MCF 10A (cell line): ENCODE data around the gene KRT80. TPM values are rescaled to one million over a fixed set of nuclear protein-coding genes. Genes with fewer than 3 reads are reported as not detected.

ENCODE experiments used
- BruUV-seq: library from RNA; stranded (reverse); fragments of 400-500 nt; replicated peaks from 2 replicates; lab custom pipeline; 2021; lab: Mats Ljungman, UMichigan
- CTCF ChIA-PET: fragments of 300-600 bp; sonication (Branson Sonifier 250); formaldehyde crosslinking; extraction: SDS; loops from one replicate; lab custom pipeline; 2021; ENCODE audit warnings: antibody characterized with exemption, inconsistent platforms; lab: Yijun Ruan, JAX
- POLR2A ChIA-PET: fragments of 300-600, 350-650 bp; sonication (Branson Sonifier 250); formaldehyde crosslinking; extraction: SDS; loops from one replicate; lab custom pipeline; 2020; ENCODE audit warnings: antibody characterized with exemption, inconsistent platforms; lab: Yijun Ruan, JAX
- DNase-seq: peaks from one replicate; pipeline ENCODE4 v3.0.0-alpha.2; 2018; ENCODE audit not compliant: unreplicated experiment
- H3K27ac Mint-ChIP-seq: one replicate; pipeline ENCODE4 v1.8.0; 2022; ENCODE audit warnings: mild to moderate bottlenecking, low read depth, mixed read lengths; ENCODE audit not compliant: unreplicated experiment
- H3K27me3 Mint-ChIP-seq: one replicate; pipeline ENCODE4 v1.8.0; 2022; ENCODE audit warnings: mixed read lengths; ENCODE audit not compliant: insufficient read depth, unreplicated experiment
- H3K36me3 Mint-ChIP-seq: one replicate; pipeline ENCODE4 v1.8.0; 2022; ENCODE audit warnings: mild to moderate bottlenecking, moderate library complexity, mixed read lengths; ENCODE audit not compliant: insufficient read depth, unreplicated experiment
- H3K4me1 Mint-ChIP-seq: one replicate; pipeline ENCODE4 v1.8.0; 2022; ENCODE audit warnings: mixed read lengths; ENCODE audit not compliant: insufficient read depth, unreplicated experiment
- H3K4me3 Mint-ChIP-seq: one replicate; pipeline ENCODE4 v1.8.0; 2022; ENCODE audit warnings: mild to moderate bottlenecking, moderate library complexity, mixed read lengths; ENCODE audit not compliant: unreplicated experiment
- H3K9me3 Mint-ChIP-seq: one replicate; pipeline ENCODE4 v1.8.0; 2022; ENCODE audit warnings: mixed read lengths; ENCODE audit not compliant: unreplicated experiment
- intact Hi-C: fragments of 100-400 bp; cut with micrococcal nuclease; formaldehyde crosslinking; loops from 2 replicates; pipeline ENCODE4 v1.14.1; 2022
- total RNA-seq: library from RNA; stranded (reverse); gene quantifications from 2 replicates; pipeline ENCODE4 v1.2.3, GENCODE V29; 2022
- TF ChIP-seq, protein P1 (sequence below): fragments of 200-600 bp; IDR thresholded peaks from one replicate; pipeline ENCODE4 v1.8.0; 2022; ENCODE audit warnings: antibody characterized with exemption, mild to moderate bottlenecking; ENCODE audit not compliant: unreplicated experiment

The KRT80 gene
- total RNA-seq, 1 experiment from 2014 or later: 27.4 TPM

DNA sequence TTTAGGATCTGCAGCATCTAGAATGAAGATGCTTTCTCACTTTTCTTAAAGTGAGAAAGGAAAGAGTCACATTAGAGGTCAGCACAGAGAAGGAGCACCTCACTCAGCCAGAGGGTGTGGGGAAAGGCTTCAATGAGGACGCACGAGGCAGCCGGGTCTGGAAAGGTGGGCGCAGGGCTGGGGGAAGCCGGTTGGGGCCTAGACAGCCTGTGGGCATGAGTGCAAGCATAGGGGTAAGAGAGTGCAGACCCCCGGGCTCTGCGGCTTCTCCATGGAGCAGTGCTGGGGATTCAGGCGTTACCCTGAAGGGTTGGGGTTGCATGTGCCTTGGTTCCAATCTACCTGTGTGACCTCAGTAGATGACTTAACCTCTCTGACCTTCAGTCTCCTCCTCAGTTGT, 49.9 kb downstream of the KRT80 start:
- H3K4me1 Mint-ChIP-seq: peaks cover 38% of the 10 kb centered on the region
- TF ChIP-seq, protein P1, sequence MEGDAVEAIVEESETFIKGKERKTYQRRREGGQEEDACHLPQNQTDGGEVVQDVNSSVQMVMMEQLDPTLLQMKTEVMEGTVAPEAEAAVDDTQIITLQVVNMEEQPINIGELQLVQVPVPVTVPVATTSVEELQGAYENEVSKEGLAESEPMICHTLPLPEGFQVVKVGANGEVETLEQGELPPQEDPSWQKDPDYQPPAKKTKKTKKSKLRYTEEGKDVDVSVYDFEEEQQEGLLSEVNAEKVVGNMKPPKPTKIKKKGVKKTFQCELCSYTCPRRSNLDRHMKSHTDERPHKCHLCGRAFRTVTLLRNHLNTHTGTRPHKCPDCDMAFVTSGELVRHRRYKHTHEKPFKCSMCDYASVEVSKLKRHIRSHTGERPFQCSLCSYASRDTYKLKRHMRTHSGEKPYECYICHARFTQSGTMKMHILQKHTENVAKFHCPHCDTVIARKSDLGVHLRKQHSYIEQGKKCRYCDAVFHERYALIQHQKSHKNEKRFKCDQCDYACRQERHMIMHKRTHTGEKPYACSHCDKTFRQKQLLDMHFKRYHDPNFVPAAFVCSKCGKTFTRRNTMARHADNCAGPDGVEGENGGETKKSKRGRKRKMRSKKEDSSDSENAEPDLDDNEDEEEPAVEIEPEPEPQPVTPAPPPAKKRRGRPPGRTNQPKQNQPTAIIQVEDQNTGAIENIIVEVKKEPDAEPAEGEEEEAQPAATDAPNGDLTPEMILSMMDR: no peak
- peak overlapping the region; percentile 75 for H3K27ac Mint-ChIP-seq
- H3K9me3 Mint-ChIP-seq: no peaks in the 10 kb centered on the region
- no TSS peak for BruUV-seq
- intact Hi-C loops: loop anchor here (5.0 kb wide), 2 partner anchors 230 to 250 kb away; no protein-coding TSS in a partner anchor
- no peak for DNase-seq
- no peak overlapping the region for H3K4me3 Mint-ChIP-seq
- no peaks in the 10 kb centered on the region for H3K36me3 Mint-ChIP-seq
- ChIA-PET POLR2A (no interaction called here), CTCF (interaction anchor here (2.1 to 4.3 kb wide), 4 partner anchors 15 to 839 kb away, joined by 14 to 27 read pairs (median 19); no protein-coding TSS in a partner anchor)
- H3K27me3 Mint-ChIP-seq: no peaks in the 10 kb centered on the region

DNA sequence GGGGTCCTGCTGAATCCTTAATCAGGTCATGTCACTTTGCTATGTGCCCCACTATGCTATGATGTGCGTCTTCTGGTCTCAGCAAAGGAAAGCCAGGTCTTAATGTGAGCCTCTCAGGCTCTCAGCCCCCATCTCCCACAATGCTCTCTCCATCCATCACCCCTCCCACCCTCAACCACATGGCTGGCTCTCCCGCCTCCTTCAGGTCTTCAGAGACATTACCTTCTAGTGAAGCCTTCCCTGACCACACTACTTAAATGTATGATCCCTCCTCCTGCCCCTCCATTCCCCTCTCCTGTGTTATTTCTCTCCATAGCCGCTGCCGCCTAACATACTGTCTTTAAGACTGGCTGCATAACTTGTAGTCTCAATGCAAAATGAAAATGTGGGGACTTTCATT, 50.5 kb downstream of the KRT80 start:
- TF ChIP-seq, protein P1: peak; percentile 12
- BruUV-seq: no TSS peak
- H3K36me3 Mint-ChIP-seq: no peaks in the 10 kb centered on the region
- no peak for DNase-seq
- H3K9me3 Mint-ChIP-seq: no peaks in the 10 kb centered on the region
- peak overlapping the region; percentile 75 for H3K27ac Mint-ChIP-seq
- no peaks in the 10 kb centered on the region for H3K27me3 Mint-ChIP-seq
- POLR2A ChIA-PET: interaction anchor here (1.6 kb wide), 1 partner anchor 379 kb away, joined by 11 read pairs; the partner anchor contains the start of gene KRT5
- intact Hi-C loops: loop anchor here (5.0 kb wide), 2 partner anchors 231 to 251 kb away; no protein-coding TSS in a partner anchor
- H3K4me1 Mint-ChIP-seq: peaks cover 34% of the 10 kb centered on the region
- H3K4me3 Mint-ChIP-seq: no peak overlapping the region
- CTCF ChIA-PET: interaction anchor here (0.8 to 5.2 kb wide), 11 partner anchors 11 to 839 kb away, joined by 3 to 48 read pairs (median 5); no protein-coding TSS in a partner anchor

DNA sequence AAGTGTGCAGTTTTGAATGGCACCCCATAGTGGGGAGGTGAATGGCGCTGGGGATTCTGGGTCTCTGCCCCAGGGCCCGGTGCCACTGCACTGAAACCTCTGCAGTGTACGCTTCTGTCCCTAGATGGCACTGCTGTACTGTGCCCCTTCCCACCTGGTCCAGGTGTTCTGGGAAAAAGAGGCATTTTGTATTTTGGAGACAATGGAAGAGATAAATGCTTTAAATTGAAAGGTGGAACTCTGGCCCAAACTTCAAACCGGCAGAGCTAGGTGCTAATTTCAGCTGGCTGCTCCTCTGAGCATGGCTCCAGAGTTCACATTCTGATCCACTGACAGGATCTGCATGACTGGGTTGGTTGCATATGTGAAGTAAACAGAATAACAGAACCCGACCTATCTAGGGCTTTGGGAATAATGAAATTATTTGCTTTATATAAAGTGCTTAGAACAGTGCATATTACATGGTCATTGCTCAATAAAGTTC, 52.2 kb downstream of the KRT80 start:
- DNase-seq: peak; percentile 75
- H3K36me3 Mint-ChIP-seq: no peaks in the 10 kb centered on the region
- no peaks in the 10 kb centered on the region for H3K27me3 Mint-ChIP-seq
- no peak overlapping the region for H3K27ac Mint-ChIP-seq
- TF ChIP-seq, protein P1: peak; percentile 97
- CTCF ChIA-PET: interaction anchor here (0.6 to 5.2 kb wide), 23 partner anchors 9 to 841 kb away, joined by 3 to 48 read pairs (median 5); no protein-coding TSS in a partner anchor
- BruUV-seq: no TSS peak
- peaks cover 26% of the 10 kb centered on the region for H3K4me1 Mint-ChIP-seq
- H3K4me3 Mint-ChIP-seq: no peak overlapping the region
- POLR2A ChIA-PET: interaction anchor here (0.6 to 1.7 kb wide), 4 partner anchors 53 to 738 kb away, joined by 4 to 11 read pairs (median 6); partner anchors contain the start of genes KRT5 and KRT80
- intact Hi-C loops: loop anchor here (1.0 to 5.0 kb wide), 3 partner anchors 233 to 740 kb away; no protein-coding TSS in a partner anchor
- no peaks in the 10 kb centered on the region for H3K9me3 Mint-ChIP-seq

DNA sequence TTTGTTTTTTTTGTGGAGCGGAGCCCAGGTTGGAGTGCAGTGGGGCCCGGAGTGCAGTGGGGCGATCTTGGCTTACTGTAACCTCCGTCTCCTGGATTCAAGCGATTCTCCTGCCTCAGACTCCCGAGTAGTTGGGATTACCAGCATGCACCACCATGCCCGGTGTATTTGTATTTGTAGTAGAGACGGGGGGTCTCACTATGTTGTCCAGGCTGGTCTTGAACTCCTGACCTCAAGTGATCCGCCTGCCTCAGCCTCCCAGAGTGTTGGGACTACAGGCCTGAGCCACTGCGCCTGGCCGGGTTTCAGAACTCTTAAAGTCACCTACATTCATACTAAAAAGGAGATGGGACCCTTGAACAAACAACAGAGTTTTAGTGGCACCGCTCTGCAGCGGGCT, 52.7 kb downstream of the KRT80 start:
- Mint-ChIP-seq H3K4me3 (no peak overlapping the region), H3K27me3 (no peaks in the 10 kb centered on the region), H3K27ac (no peak overlapping the region), H3K9me3 (no peaks in the 10 kb centered on the region), H3K36me3 (no peaks in the 10 kb centered on the region), H3K4me1 (peaks cover 21% of the 10 kb centered on the region)
- no TSS peak for BruUV-seq
- ChIA-PET POLR2A (interaction anchor here (0.6 to 1.7 kb wide), 6 partner anchors 14 to 867 kb away, joined by 3 to 6 read pairs (median 3); partner anchors contain the start of genes EIF4B, KRT5 and KRT80), CTCF (interaction anchor here (0.6 to 5.2 kb wide), 11 partner anchors 18 to 746 kb away, joined by 3 to 48 read pairs (median 5); no protein-coding TSS in a partner anchor)
- no peak for DNase-seq
- intact Hi-C loops: loop anchor here (1.0 kb wide), 1 partner anchor 740 kb away; no protein-coding TSS in a partner anchor
- TF ChIP-seq, protein P1: no peak
